NOMO-1 treated with dmso at 0.1 percent for 144 hours (cell line): ENCODE data around the gene OSBPL8.

Experiments used
- DNase-seq: peaks from one replicate; lab custom pipeline; 2025; ENCODE audit not compliant: unreplicated experiment; lab: John Stamatoyannopoulos, UW

Gene OSBPL8

GRCh38 chr12:76558684-76559399, 729 bp downstream of the OSBPL8 start:
- DNase-seq = peak; percentile 70

DNA sequence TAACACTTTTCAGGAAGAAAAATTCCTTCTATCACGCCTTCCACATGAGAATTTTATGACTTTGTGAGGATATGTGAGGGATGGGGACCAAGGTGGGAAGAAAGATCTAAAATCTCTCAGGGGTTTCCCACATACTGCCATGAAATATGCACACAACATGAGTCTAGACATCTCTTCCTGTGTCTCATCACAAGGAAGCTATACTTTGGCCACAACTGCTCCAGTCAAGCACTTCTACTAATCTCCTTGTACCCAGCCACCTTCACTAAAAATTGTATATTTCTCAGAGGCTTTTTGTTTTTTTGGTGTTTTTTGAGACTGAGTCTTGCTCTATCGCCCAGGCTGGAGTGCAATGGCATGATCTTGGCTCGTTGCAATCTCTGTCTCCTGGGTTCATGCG, 3.2 kb downstream of the OSBPL8 start:
- DNase-seq = no peak

DNA sequence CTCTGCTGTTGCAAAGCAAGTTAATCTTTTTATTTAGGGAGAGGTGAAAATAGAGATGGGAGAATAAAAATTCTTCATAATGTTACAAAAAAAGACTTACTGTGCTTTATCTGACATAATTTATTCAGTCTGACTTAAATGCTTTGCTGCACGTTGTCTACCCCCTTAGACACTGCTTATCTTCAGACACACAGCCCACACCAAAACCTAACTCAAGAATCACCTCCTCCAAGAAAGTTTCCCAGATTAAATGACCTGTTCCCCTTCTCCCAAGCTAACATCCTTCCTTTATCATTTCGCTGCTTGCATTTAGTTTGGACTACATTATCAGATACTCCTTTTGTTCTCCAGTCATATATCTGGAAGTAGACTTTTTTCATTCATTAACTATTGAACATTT, 3.8 kb downstream of the OSBPL8 start:
- no peak for DNase-seq

DNA sequence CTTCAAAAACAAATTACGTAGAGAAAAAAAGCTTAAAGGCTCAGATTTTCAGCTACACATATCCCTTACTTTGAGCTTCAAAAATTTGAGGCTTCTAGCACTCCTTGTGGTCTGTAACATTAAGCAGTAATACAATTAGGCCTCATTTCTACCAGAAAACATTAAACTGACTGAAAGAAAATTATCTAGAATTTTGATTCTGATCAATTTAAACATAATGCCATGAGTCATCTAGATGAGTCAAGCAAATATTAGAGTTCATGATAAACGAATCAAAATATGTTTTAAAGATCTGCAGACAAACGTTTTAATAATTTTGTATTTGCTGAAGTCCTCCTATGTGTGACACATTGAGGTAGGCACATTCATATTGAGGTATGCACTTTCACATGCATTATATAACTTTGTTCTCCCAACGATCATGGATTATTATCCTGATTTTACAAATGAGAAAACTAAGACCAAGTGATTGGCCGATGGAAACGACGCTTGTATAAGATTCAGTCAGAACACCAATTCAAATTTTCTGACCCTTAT, 4.3 kb downstream of the OSBPL8 start:
- no peak for DNase-seq

DNA sequence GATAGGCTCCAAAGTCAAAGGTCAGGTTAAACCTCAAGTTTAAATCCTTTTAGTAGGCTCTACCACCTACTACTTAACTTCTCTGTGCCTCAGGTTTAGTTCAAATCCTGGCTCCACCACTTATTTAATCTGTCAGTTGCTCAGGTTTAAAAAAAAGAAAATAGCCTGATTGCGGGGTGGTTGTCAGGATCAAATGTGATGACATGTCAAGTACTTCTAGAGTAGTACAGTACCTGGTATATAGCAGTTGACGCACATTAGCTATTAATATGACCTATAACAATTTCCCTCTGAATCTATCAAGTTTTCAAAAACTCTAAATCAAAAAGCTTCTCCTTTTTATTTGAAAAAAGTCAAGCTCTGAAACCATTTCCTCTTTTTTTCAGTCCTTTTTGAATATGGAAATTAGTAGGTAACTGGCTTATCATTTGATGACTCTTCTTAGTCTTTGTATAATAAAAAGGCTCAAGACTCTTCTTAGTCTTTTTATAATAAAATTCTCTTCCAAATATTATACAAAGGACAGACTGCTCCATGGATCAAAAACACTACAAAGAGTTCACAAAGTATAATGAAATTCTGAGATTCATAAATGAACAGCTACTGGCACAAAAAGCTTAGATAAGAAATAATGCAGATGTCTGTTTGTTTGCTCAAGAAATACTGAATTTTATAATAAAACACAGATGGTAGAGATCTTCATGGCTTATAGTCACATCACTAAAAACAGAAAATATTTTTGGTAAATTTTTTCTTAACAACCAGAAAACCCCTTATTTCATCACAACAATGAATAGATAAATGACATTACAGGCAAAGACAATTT, 5.0 kb downstream of the OSBPL8 start:
- DNase-seq = no peak

DNA sequence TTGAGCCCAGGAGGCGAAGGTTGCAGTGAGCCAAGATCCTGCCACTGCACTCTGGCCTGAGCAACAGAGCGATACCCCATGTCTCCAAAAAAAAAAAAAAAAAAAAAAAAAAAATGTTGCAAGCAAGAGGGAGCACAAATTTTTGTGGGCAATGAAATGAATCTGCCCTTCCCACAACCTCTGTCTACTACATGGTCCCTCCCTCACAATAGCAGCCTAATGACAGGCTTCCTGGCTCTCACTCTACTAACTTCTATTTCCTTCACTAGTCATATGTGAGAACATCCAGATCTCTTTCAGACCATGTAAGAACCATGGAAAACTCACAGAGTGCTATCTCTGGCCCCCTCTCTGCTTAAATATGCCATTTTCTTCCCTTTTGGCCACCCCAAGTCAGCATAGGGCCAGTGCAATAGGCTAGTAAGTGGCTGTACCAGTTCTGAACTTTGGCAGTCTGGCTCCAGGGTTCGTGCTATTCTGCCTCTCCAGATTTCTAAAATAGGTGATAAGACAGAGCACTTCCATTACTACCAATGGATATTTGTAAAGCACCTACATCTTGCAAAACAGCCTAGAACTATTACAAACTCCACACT, 7.1 kb downstream of the OSBPL8 start:
- no peak for DNase-seq

GRCh38 chr12:76551482-76551888, 8.1 kb downstream of the OSBPL8 start:
- DNase-seq = no peak

DNA sequence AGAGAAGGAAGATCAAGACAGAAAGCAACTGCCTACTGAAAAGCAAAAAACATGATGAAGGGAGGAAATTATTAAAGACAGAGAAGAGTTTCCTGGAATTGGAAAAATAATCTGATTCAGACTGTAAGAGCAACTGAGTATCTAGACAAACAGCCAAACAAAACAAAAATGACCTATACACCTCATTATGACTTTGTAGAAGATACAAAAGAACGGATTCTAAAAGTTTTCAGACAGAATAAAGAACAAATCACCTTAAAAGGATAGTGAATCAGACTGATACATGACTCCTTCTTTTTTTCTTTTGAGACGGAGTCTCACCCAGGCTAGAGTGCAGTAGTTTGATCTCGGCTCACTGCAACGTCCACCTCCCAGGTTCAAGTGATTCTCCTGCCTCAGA, 10.4 kb downstream of the OSBPL8 start:
- no peak for DNase-seq

GRCh38 chr12:76548222-76548837, 11.2 kb downstream of the OSBPL8 start:
- DNase-seq = no peak

DNA sequence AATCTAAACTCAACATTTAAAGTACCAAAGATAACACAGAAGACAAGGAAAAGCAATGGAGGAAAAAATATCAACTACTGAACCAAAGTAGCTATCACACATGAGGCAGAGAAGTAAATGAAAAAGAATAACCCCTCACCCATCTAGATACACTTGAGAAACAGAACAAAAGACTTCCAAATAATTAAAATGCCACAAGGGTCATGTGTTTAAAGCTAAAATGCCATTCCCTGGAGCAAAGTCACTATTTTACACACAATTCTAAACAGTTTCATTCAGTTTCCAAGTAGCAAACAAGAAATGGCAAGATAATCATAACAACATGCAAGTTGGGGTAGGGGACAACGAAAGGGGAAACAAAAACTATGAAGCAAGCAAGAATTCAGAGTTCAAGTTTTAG, 12.0 kb downstream of the OSBPL8 start:
- DNase-seq = no peak

DNA sequence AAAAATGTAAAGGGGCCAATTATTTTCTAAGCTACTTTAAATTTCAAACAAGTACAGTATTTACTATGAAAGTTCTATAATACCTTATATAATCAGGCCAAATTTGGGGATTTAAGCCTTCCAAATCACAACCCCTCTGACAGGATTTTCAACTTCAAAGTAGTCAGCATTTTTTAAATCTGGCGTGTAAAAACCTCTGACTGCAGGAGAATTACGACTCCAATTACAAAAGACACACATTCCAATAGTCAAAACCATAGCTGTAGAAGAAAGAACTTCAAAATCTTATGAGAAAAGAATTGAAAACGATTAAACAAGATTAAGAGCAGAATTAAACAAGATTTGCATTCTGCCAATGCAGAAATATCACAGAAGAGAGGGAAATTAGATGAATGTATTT, 12.7 kb downstream of the OSBPL8 start:
- no peak for DNase-seq

DNA sequence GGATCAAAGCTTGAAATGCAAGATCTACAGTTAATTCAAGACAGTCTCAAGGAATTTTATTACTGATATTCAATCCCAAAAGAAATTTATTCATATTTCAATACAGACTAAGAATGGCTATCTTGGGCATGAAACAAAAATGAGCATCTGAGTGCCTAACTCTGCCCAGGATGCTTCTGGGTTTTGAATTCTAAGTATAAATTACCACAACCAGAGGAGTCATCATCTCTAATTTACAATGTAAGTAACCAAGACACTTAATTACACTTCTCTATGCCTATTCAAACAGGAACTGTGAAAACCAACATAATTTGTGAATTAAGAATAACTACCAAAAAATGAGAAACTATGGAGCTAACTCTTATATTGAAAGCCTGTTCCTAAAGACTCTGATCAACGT, 14.1 kb downstream of the OSBPL8 start:
- DNase-seq = no peak

DNA sequence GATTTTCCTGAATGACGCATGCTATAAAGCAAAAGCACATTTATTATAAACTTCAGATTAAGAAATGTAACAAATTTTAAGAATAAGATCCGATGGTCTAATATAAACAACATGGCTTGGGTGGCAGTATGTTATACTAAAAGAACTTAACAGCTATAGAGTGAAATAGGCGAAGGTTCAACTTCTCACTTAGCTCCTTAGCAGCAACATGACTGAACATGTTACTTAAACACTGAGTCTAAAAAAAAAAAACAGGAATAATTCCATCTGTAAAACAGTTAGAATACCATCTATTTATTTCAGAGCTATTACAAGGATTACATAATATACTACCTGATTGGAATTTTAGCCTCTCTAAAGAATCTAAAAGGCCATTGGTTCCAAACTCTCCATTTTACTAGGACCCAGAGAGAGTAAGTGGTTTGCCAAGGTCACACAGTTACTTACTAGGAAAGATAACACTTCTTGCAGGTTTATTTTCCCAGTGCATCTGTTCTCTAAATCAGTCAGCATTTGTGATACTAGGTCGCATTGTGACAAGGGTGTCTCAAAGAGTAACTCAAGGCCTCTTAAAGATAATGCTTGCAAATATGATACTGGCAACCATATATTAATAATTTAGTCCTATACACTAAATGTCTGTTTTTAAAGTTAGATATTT, 14.8 kb downstream of the OSBPL8 start:
- DNase-seq = no peak

GRCh38 chr12:76543813-76544347, 15.7 kb downstream of the OSBPL8 start:
- no peak for DNase-seq

- peak; percentile 31 for DNase-seq
Observed at GRCh38 chr12:76542908-76543307, 16.7 kb downstream of the OSBPL8 start.

- DNase-seq = no peak
Observed at GRCh38 chr12:76539727-76540126, 19.8 kb downstream of the OSBPL8 start.

- DNase-seq = no peak
Observed at GRCh38 chr12:76537923-76538322, 21.6 kb downstream of the OSBPL8 start.

GRCh38 chr12:76536546-76536945, 23.0 kb downstream of the OSBPL8 start:
- no peak for DNase-seq

GRCh38 chr12:76535170-76535569, 24.4 kb downstream of the OSBPL8 start:
- no peak for DNase-seq

DNA sequence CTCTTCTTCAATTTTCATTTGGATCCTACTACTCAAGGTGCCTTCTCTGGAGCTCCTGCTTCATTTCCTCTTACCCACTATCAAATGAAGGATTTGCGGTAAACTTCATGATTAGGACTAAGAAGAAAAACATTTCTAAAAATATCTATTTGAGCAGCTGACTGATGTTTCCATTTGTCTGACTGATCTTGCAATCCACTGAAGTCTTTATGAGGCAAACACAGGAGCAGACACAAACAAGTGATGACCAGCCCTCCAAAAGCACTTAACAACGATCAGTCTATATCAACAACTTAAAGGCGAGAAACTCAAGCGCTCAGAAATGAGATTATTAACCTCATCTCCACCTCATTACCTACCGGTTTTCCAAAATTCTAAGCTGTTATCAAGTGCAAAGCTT, 26.2 kb downstream of the OSBPL8 start:
- no peak for DNase-seq

DNA sequence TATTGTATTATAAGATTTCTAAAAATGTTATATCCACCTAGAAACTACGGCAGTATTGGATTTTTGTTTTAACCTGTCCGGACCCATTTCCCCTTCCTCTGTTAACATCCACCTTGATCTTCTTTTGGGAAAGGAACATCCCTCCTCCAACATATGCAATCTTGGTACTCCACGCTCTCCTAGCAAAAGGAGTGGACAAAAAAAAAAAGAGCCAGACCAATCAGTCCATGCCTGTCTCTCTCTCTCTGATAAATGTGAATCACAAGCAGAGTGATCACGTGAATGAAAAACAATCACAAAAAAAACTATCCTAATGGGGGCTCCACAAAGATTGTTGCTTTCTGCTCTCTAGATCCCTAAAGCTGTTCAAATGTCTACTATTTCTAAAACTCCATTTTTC, 27.1 kb downstream of the OSBPL8 start:
- no peak for DNase-seq
